Fibroblast of skin of right quadriceps (primary cell): ENCODE results near the gene LRCOL1.

Experiments
- DNase-seq: peaks from one replicate; pipeline ENCODE4 v3.0.0-alpha.2; 2013

Gene LRCOL1

DNA sequence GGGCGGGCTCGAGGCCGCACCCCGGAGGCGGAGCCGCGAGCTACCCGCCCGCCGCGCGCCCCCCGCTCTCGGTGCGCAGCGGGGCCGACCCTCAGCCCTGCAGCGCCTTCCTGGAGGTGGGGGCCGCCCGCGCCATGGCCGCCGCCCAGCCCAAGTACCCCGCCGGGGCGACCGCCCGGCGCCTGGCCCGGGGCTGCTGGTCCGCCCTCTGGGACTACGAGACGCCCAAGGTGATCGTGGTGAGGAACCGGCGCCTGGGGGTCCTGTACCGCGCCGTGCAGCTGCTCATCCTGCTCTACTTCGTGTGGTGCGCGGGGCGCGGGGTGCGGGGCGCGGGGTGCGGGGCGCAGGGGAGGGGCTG, 8.3 kb upstream of the LRCOL1 start, which contains the start of gene P2RX2:
Gene P2RX2 (plus strand): TSS at position 94 of the 361 bp plus-strand sequence. CDS start 41 bp downstream, at position 135.
- no peak for DNase-seq

DNA sequence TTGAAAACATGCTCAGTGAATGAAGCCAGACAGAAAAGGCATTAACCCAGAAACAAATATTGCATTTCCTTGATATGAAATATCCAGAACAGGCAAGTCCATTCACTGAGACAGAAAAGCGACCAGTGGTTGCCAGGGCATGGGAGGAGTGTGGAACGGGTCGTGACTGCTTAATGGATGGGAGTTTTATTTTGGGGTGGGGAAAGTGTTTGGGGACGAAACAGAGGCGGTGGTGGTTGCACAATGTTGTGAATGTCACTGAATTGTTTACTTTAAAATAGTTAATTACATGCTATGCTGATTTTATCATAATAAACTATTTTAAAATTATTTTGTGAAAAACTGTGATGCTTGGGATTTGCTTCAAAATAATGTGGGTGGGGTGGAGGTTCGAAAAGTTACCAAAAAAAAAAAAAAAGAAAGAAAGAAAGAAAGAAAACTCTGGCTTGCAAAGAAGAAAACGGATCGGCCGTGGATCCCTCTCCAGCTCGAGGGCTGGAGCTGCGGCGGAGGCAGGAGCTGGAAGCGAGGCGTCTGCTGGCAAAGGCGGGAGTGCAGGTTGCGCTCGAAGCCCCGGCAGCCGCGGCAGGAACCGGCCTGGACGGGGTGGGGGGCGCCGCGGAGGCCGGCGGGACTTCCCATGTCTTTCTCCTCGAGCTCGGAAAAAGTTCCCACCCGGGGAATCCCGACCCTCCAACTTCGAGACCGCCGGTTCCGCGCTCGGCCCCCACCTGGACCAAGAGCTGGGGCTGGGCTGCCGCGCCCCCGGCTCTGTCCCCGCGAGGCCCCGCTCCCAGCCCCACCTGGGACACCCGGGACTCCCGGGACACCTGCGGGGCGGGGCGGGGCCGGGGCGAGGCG, 7.7 kb upstream of the LRCOL1 start:
- no peak for DNase-seq

- DNase-seq: no peak
Measured at GRCh38 chr12:132617135-132617701, 6.8 kb upstream of the LRCOL1 start.

- DNase-seq: no peak
Measured at GRCh38 chr12:132615579-132616038, 5.2 kb upstream of the LRCOL1 start.

GRCh38 chr12:132614861-132615578, 4.6 kb upstream of the LRCOL1 start:
- peak; percentile 74 for DNase-seq

DNA sequence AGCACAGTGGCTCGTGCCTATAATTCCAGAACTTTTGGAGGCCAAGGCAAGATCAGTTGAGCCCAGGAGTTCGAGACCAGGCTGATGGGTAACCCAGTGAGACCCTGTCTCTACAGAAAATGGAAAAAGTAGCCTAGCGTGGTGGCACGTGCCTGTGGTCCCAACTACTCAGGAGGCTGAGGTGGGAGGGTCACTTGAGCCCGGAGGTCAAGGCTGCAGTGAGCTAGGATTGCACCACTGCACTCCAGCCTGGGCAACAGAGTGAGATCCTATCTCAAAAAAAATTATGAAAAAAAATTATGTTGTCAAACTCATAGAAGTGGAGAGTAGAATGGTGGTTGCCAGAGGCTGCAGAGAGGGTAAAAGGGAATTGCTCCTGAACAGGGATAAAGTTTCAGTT, 3.6 kb upstream of the LRCOL1 start:
- DNase-seq: no peak

- no peak for DNase-seq
Measured at GRCh38 chr12:132611620-132612019, 1.2 kb upstream of the LRCOL1 start.

DNA sequence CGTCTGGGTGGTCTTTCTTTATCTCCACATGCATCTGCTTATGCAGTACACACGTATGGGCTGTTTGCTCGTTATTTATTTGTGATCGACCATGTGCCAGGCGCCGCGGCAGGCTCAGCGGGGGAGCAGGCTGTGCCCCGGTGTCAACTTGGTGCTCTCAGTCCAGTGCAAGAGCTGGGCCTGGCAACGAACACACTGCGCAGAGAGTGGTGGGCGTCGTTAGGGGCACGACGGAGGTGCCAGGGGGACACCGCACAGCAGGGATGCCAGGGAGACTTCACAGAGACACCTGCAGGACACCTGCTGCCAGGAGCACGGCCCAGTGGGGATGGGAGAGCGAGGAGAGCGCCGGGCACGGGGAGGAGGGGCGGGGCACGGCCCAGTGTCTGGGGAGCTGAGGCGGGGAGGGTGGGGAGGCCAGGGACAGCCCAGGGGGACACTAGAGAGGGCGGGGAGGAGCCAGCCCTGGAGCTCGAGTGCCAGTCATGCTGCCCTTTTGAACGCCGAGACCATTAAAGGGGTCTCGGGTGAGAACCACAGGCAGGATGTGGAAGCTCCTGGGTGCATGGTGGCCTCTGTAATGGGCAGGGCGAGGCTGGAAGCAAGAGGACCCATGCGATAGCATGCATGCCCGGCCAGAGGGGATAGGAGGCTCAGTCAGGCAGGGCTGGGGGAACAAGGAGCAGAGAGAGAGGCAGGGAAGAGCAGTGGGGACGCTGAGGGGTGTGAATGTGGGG, 652 bp upstream of the LRCOL1 start:
- no peak for DNase-seq

DNA sequence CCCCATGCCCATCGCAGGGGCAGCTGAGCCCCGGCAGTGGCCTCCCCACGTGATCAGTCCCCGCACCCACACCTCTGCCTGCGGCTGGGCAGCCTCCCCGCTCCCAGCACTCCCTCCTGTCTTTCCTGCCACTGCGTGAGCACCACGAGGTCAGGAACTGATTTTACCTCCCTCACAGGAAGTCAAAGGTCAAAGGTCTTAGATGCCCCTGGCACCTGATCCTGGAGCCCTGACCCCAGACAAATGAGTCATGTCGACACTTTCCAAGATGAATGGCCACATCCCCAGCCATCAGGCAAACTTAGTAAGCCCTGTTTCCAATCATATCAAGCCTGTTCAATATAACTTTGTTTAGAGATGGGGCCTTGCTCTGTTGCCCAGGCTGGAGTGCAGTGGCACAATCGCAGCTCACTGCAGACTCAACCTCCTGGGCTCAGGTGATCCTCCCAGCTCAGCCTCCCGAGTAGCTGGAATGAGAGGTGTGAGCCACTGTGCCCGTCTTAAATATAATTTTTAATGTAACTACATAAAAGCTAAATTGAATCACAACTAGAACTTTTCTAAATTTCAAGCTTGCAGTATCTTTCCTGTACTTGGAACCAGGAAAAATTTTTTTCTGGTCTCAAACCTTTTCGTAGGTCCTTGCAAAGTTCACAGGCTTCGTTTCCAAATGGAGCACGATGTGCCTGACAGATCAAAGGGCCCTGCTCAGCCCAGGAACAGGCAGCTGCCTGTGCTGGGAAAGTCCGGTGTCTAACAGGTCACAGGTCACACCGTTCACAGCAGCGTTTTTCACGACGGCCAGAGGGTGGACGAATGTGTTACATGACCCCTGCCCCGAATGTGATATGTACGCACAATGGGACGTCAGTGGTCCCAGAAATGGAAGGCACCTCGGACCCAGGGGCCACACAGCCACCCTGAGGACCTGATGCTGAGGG, 1.9 kb downstream of the LRCOL1 start:
- no peak for DNase-seq

GRCh38 chr12:132606927-132607326, 3.5 kb downstream of the LRCOL1 start:
- DNase-seq: no peak

DNA sequence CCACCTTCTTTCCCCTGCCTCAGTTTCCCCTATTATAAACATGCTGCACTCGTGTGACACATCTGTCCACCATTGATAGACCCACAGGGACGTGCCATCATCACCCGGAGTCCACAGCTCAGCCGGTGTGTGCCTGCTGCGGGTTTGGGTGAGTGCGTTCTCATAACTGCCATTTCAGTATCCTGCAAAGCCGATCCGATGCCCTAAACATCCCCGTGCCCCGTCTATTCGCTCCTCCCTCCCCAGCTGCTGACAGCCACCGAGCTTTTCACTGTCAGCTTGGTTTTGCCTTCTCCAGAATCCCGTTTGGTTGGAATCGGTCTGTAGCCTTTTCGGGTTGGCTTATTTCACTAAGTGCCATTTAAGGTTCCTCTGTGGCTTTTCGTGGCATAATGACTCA, 3.9 kb downstream of the LRCOL1 start:
- DNase-seq: no peak

DNA sequence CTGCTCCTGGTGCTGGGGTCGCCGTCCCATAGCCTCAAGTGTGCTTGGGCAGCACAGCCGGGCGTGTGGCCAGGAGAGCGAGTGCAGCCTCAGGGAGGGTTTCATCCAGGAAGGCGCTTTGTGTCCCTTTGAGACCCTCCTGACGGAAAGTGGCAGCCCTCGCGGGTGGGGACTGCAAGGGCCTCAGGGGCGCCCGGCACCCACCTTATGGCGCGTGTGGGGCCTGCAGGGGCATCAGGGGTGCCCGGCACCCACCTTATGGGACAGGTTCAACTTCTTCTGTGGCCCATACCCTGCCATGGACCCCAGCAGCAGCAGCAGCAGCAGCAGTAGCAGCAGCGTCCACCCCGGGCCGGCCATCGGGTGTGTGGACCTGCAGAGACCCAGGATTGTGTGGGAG, 4.5 kb downstream of the LRCOL1 start:
- DNase-seq: no peak

GRCh38 chr12:132604668-132605441, 5.5 kb downstream of the LRCOL1 start:
- no peak for DNase-seq

DNA sequence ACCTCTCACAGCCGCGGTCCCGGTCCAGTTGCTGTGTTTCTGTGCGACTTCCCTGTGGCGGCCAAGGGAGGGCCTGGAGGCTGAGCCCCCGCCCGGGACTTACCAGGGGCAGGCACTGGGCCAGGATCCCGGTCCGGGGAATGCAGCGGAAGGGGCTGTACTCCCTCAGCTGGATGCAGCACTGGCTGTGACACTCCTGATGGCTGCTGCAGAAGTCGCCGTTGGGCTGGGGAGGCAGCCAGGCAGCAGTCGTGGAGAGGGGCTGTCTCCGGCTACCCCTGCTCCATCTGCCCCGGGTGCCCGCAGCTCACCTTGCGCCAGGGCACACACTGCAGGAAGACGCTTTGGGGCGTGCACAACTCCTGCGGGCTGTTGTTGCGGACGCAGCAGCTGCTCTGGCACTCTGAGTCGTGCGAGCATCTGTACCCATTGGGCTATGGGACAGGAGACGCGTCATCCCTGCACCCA, 6.2 kb downstream of the LRCOL1 start:
- DNase-seq: no peak

DNA sequence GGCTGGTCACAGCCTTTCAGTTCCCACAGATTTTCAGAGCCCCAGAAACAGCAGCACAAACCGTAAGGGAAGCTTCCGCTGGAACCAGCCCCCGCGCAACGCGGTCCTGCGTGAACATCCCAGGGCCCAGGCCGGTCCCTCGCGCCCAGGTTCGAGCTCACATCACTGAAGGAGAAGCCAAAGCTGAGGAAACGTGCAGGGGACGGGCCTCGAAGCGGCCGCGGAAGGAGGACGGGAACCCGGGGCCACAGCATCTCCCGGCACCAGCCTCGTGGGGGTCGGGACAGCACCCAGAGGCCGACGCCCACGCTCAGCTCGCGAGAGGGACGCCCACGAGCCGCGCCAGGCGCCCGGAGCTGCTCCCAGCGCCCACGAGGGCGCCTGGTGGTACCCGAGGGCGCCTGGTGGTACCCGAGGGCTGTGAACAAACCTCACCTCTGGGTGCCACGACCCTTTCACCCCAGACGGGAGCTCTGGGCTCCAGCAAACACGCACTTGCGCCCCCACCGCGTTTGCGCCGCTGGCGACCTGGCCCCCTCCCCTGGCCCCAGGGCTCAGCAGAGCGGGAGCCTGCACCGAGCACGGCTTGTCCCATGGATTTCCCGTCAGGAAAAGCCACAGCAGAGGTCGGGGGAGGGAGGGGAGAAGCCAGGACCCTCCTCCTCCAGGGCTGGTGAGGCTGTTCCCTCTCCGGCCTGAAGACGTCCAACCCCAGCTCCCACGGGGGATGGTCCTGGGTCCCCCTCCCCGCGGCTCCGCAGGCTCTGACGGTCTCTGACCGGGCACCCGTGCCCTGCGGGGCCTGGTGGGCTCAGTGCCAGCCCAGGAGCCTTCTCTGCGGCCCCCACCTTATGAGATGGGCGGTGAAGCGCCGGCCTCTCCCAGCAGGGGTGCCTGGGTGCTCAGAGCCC, 6.9 kb downstream of the LRCOL1 start:
- no peak for DNase-seq

DNA sequence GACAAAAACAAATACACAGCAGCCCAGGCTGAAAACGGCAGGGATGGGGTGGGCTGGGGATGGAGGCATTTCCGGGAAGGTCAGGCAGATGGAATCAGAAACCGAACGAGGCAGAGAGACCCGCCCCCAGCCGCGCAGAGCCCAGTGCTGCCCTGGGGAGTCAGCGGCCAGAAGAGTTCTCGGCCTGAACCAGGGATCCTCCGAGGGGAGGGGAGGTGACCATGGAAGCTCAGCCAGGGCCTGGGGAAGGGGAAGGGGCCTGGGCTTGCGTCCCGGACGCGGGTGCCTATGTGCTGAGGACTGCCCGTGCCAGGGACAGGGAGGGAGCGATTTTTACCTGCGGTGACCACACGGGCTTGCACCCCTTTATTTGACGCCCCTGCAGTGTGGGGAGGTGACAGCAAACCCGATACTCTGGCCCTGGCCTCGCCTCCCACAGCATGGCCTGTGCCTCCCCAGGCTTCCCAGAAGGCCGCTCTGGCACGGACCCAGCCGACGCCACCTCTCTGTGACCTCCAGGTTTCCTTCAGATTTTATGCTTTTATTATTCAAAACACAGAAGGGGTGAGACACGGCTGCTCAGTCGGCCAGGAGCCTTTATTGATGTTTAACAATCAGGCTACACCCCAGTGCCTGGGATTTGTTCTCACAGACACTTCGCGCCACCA, 7.7 kb downstream of the LRCOL1 start:
- no peak for DNase-seq

GRCh38 chr12:132601171-132601883, 9.1 kb downstream of the LRCOL1 start:
- no peak for DNase-seq
